Stomach (tissue), 9 donors: ENCODE data around the gene SLC2A3. TPM values are rescaled to one million over a fixed set of nuclear protein-coding genes. Genes with fewer than 3 reads are reported as not detected.
A peak's percentile ranks its signal among the peaks of the same experiment; 100 is the strongest.

Source experiments
- DNase-seq, 2 donors: peaks; one replicate each; pipeline versions ENCODE4 v3.0.0 to v3.0.0-alpha.2; 2013 to 2019
- H3K27ac ChIP-seq, 5 donors: fragments of 200-600 bp in 4 of 5; sonication (generic) in 4 of 5; one replicate each; pipeline ENCODE4 v1.5.1; 2013 to 2019; ENCODE audit warnings: mild to moderate bottlenecking in 1 of 5, moderate library complexity in 1 of 5
- H3K27me3 ChIP-seq, 3 donors: fragments of 200-600 bp; sonication (generic); one replicate each; pipeline ENCODE4 v1.5.1; 2017 to 2019; ENCODE audit warnings: mixed run types in 1 of 3
- H3K36me3 ChIP-seq, 4 donors: fragments of 200-600 bp; sonication (generic); 1 replicate in 3 of 4; 2 replicates in 1 of 4; pipeline ENCODE4 v1.5.1; 2016 to 2019
- H3K4me1 ChIP-seq, 4 donors: fragments of 200-600 bp; sonication (generic); one replicate each; pipeline ENCODE4 v1.5.1; 2016 to 2019
- H3K4me3 ChIP-seq, 4 donors: fragments of 200-600 bp; sonication (generic) in 3 of 4; one replicate each; pipeline ENCODE4 v1.5.1; 2016 to 2019; ENCODE audit warnings: mild to moderate bottlenecking in 1 of 4
- H3K9me3 ChIP-seq, 4 donors: fragments of 200-600 bp; sonication (generic); one replicate each; pipeline ENCODE4 v1.5.1; 2016 to 2019
- CTCF ChIP-seq, 7 experiments: fragments of 450-650 bp in 4 of 7; fragments of 200-600 bp in 3 of 7; sonication (generic) in 3 of 7; IDR thresholded peaks; one replicate each; pipeline ENCODE4 v1.5.1; 2016 to 2019; ENCODE audit warnings: antibody characterized with exemption in 7 of 7, control low read depth in 2 of 7, mild to moderate bottlenecking in 1 of 7
- EP300 ChIP-seq: sonication (generic); formaldehyde crosslinking; IDR thresholded peaks from one replicate; pipeline ENCODE4 v1.6.1; 2017; ENCODE audit warnings: antibody characterized with exemption
- POLR2A ChIP-seq, 4 donors: fragments of 450-650 bp; IDR thresholded peaks; one replicate each; pipeline ENCODE4 v1.6.1; 2016; ENCODE audit warnings: antibody characterized with exemption in 4 of 4, control low read depth in 2 of 4, mild to moderate bottlenecking in 1 of 4, moderate library complexity in 1 of 4
- POLR2AphosphoS5 ChIP-seq, 3 donors: sonication (generic); formaldehyde crosslinking; IDR thresholded peaks; one replicate each; pipeline ENCODE4 v1.6.1; 2016; ENCODE audit warnings: antibody characterized with exemption in 3 of 3
- WGBS, 5 donors: extraction: QIAGEN DNeasy Blood & Tissue Kit in 3 of 5; methylation state at CpG; one replicate each; pipeline versions ENCODE4 v1.1.5 to v1.1.7; 2013 to 2018; 5-methylcytosine and 5-hydroxymethylcytosine counted together
- intact Hi-C: fragments of 100-400 bp; cut with DNase I; formaldehyde crosslinking; loops from one replicate; pipeline ENCODE4 v1.15.1; 2023; ENCODE audit warnings: low total_unique reads
- polyA plus RNA-seq, 3 donors: library from polyadenylated mRNA; stranded (reverse); fragments of 200-250 nt; gene quantifications; one replicate each; pipeline ENCODE4 v1.2.3, GENCODE V29; 2013
- total RNA-seq, 5 donors: library from RNA; depleted of rRNA; stranded (reverse); fragments of >200 nt; gene quantifications; one replicate each; pipeline versions ENCODE4 v1.1.0 to v1.2.3, GENCODE V29; 2014 to 2016
- donor health status: healthy with polysubstance abuse.
- donor health status: Bipolar disorder and iron deficiency.
- donor health status: healthy.

The SLC2A3 gene
- total and polyA plus RNA-seq, 8 donors = 0.29 to 72.0 (median 8.7) TPM

DNA sequence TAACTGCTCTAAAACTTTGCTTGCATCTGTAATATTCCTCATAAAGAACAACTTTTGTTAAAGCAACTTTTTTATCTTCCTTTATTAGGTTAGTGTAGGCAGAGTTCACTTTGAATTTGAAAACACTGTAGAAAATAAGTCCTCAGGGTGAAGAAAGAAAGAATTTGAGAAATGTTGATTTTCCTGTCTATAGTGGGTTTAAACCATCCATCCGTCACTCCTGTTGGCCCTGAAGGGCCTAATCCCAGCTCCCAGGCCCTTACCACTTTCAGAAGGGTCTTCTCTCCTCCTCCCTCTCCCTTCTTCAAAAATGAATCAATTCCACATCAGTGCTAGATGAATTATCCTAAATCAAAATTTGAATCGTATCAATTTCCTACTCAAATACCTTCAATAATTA, 4.9 kb upstream of the SLC2A3 start:
- no peak overlapping the region for H3K27ac ChIP-seq
- no peaks in the 10 kb centered on the region for H3K27me3 ChIP-seq
- H3K36me3 ChIP-seq = no peaks in the 10 kb centered on the region
- TF ChIP-seq POLR2AphosphoS5 (IDR thresholded peaks at IDR 0.05) (no peak), EP300 (no peak), CTCF (IDR thresholded peaks at IDR 0.05) (no peak), POLR2A (IDR thresholded peaks at IDR 0.05) (no peak)
- 89 to 95% (median 92%) methylated on average over 2 of the region's 2 CpGs for WGBS, 5 donors
- peaks cover 0 to 10% (median 2%) of the 10 kb centered on the region in 4 donors for H3K4me1 ChIP-seq
- no peak overlapping the region for H3K4me3 ChIP-seq
- intact Hi-C loops = no loop called here
- DNase-seq = no peak
- no peaks in the 10 kb centered on the region for H3K9me3 ChIP-seq

DNA sequence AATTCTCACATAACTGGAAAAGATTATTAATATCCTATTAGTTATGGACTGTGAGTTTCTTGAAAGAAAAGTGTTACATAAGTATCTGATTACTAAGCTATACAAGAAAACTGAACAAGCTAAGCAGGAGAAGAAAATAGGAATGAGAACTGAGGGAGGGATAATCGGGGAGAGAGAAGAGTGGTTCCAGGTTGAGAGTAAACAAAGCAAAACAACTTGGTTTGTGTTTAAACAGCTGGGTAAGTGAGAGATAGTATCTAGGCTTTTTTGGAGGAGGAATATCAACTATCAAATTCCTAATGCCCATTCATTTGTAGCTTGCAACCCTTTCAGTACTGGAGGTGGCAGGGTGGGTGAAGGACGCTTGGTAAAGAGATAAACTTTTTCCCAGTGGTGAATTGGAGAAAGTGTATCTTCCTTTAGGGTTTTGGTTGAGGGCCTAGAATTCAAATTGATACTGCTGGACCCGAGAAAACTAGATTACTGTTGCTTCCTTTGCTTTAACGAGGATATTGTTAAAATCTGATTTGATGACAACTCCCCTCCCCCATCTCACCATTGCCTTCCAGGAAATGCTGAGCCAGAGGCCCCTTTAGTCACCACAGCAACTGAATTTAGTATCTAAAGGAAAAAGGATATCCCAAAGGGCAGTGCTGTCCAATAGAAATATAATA, 2.0 kb upstream of the SLC2A3 start:
- H3K27ac ChIP-seq = peak overlapping the region in 2 of 5 donors; percentile 21 to 28
- intact Hi-C loops = no loop called here
- peaks cover 0 to 22% (median 7%) of the 10 kb centered on the region in 4 donors for H3K4me1 ChIP-seq

GRCh38 chr12:7934889-7935492, 996 bp downstream of the SLC2A3 start:
- peak overlapping the region; percentile 35 to 66 (median 50) for H3K4me3 ChIP-seq
- no peaks in the 10 kb centered on the region for H3K9me3 ChIP-seq
- no peak for TF ChIP-seq POLR2AphosphoS5 (IDR thresholded peaks at IDR 0.05)
- intact Hi-C loops = loop anchor here (5.0 kb wide), 1 partner anchor 57 kb away; no protein-coding TSS in a partner anchor
- no peak for DNase-seq
- H3K27me3 ChIP-seq = no peaks in the 10 kb centered on the region
- 53 to 75% (median 69%) methylated on average over 16 of the region's 16 CpGs for WGBS, 5 donors
- H3K36me3 ChIP-seq = peaks cover 0 to 31% (median 25%) of the 10 kb centered on the region in 4 donors
- peak overlapping the region; percentile 65 to 88 (median 82) for H3K27ac ChIP-seq
- peaks cover 0 to 36% (median 8%) of the 10 kb centered on the region in 4 donors for H3K4me1 ChIP-seq

More for the DNA sequence above, 2.0 kb upstream of the SLC2A3 start:
- H3K9me3 ChIP-seq = no peaks in the 10 kb centered on the region
- TF ChIP-seq EP300 (no peak), CTCF (IDR thresholded peaks at IDR 0.05) (peak in 2 of 7 experiments; percentile 4 to 20)
- H3K27me3 ChIP-seq = no peaks in the 10 kb centered on the region
- peaks cover 0 to 1% (median under 1%) of the 10 kb centered on the region in 4 donors for H3K36me3 ChIP-seq
- H3K4me3 ChIP-seq = no peak overlapping the region
- DNase-seq = peak in 1 of 2 donors; percentile 56
- 20 to 35% (median 28%) methylated on average over 4 of the region's 4 CpGs for WGBS, 5 donors

DNA sequence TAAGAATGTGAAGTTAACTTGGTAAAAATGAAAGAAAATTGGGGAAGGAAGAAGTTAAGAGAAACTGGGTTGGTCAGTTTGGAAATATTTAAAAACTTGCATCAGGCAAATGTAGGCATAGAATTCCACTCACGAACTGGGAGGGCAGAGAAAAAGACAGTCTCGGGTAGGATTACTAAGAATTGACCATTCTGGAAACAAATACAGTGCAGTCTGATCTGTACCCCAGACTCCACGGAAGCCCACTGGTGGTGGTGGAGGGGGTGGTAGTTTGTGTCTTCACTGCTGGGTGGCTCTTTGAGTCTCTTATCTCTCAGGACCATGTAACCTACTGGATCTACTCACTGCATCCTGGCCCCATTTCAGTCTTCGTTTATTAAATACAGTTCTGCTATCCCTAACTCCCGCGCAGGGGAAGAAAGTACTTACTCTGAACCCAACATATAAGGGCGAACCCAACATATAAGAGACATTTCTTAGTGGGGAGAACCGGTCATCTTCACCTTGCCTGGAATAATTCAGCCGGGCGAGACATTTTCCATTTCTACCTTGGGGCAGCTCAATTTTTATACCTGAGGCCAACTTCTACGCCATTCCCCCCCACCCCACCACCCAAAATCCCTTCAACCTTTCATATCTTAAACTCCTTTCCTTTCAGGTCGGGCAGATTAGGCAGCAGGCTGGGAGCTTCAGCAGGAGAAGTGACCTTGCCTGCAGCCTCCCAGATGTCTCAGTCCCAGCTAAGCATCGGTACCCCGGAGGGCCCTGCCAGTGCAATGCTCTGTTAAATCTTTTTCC, 1.7 kb downstream of the SLC2A3 start:
- TF ChIP-seq POLR2A (IDR thresholded peaks at IDR 0.05) (no peak), POLR2AphosphoS5 (IDR thresholded peaks at IDR 0.05) (no peak), CTCF (IDR thresholded peaks at IDR 0.05) (no peak), EP300 (no peak)
- Histone ChIP-seq H3K27me3 (no peaks in the 10 kb centered on the region), H3K36me3 (peaks cover 0 to 38% (median 32%) of the 10 kb centered on the region in 4 donors), H3K27ac (peak overlapping the region; percentile 61 to 88 (median 82)), H3K4me1 (peaks cover 0 to 38% (median 8%) of the 10 kb centered on the region in 4 donors), H3K9me3 (no peaks in the 10 kb centered on the region), H3K4me3 (peak overlapping the region; percentile 35 to 66 (median 50))
- intact Hi-C loops = loop anchor here (5.0 kb wide), 1 partner anchor 58 kb away; no protein-coding TSS in a partner anchor
- DNase-seq = peak in 1 of 2 donors; percentile 30
- WGBS, 5 donors = 47 to 66% (median 61%) methylated on average over 14 of the region's 14 CpGs
